H9 (cell line): ENCODE measurements around the gene ZNF101. TPM values are rescaled to one million over a fixed set of nuclear protein-coding genes. Genes with fewer than 3 reads are reported as not detected.

Source experiments
- DNase-seq: peaks from one replicate; pipeline ENCODE4 v3.0.0-alpha.2; 2017
- H2AFZ ChIP-seq: one replicate; pipeline ENCODE4 v1.6.1; 2013; ENCODE audit warnings: mild to moderate bottlenecking, low read length, control low read depth, moderate library complexity
- H2AK5ac ChIP-seq: 2 replicates; pipeline ENCODE4 v1.6.1; 2013; ENCODE audit warnings: low read length, control low read depth, mixed read lengths; ENCODE audit not compliant: insufficient read length
- H2BK120ac ChIP-seq: one replicate; pipeline ENCODE4 v1.6.1; 2013; ENCODE audit warnings: low read depth, mild to moderate bottlenecking, low read length, control low read depth, inconsistent platforms; ENCODE audit not compliant: poor library complexity, severe bottlenecking
- H2BK12ac ChIP-seq: 2 replicates; pipeline ENCODE4 v1.6.1; 2013; ENCODE audit warnings: low read length, control low read depth, mixed read lengths, low read depth; ENCODE audit not compliant: insufficient read length
- H2BK15ac ChIP-seq: 2 replicates; pipeline ENCODE4 v1.6.1; 2013; ENCODE audit warnings: low read depth, low read length, control low read depth
- H2BK20ac ChIP-seq: one replicate; pipeline ENCODE4 v1.6.1; 2013; ENCODE audit warnings: low read depth, mild to moderate bottlenecking, low read length, control low read depth, inconsistent platforms; ENCODE audit not compliant: poor library complexity, severe bottlenecking
- H2BK5ac ChIP-seq: 2 replicates; pipeline ENCODE4 v1.6.1; 2013; ENCODE audit warnings: low read length, control low read depth, mixed read lengths; ENCODE audit not compliant: insufficient read length
- H3K14ac ChIP-seq: 2 replicates; pipeline ENCODE4 v1.6.1; 2013; ENCODE audit warnings: low read length, control low read depth; ENCODE audit not compliant: insufficient read depth
- H3K18ac ChIP-seq: 2 replicates; pipeline ENCODE4 v1.6.1; 2013; ENCODE audit warnings: low read depth, mild to moderate bottlenecking, mixed read lengths, low read length, control low read depth; ENCODE audit not compliant: insufficient read length
- H3K23ac ChIP-seq: 2 replicates; pipeline ENCODE4 v1.6.1; 2013; ENCODE audit warnings: low read length, control low read depth, mixed read lengths, low read depth; ENCODE audit not compliant: insufficient read length
- H3K23me2 ChIP-seq: 2 replicates; pipeline ENCODE4 v1.6.1; 2013; ENCODE audit warnings: low read depth, mild to moderate bottlenecking, mixed read lengths, low read length, control low read depth; ENCODE audit not compliant: insufficient read length, poor library complexity, severe bottlenecking
- H3K27ac ChIP-seq: 2 replicates; pipeline ENCODE4 v1.5.1; 2013; ENCODE audit warnings: low read length, control low read depth, mixed read lengths, low read depth; ENCODE audit not compliant: insufficient read length
- H3K27me3 ChIP-seq: 2 replicates; pipeline ENCODE4 v1.6.1; 2013; ENCODE audit warnings: low read length, control low read depth, inconsistent platforms; ENCODE audit not compliant: insufficient read depth
- H3K4ac ChIP-seq: 2 replicates; pipeline ENCODE4 v1.6.1; 2013; ENCODE audit warnings: low read depth, mild to moderate bottlenecking, control low read depth, inconsistent platforms, low read length, moderate library complexity
- H3K4me1 ChIP-seq: 2 replicates; pipeline ENCODE4 v1.6.1; 2013; ENCODE audit warnings: low read length, control low read depth, inconsistent platforms; ENCODE audit not compliant: insufficient read depth
- H3K4me2 ChIP-seq: 2 replicates; pipeline ENCODE4 v1.6.1; 2013; ENCODE audit warnings: low read length, control low read depth, mixed read lengths; ENCODE audit not compliant: insufficient read length, insufficient read depth
- H3K56ac ChIP-seq: 2 replicates; pipeline ENCODE4 v1.6.1; 2013; ENCODE audit warnings: low read depth, mild to moderate bottlenecking, mixed read lengths, low read length, control low read depth; ENCODE audit not compliant: insufficient read length
- H3K79me1 ChIP-seq: 2 replicates; pipeline ENCODE4 v1.6.1; 2013; ENCODE audit warnings: low read depth, mild to moderate bottlenecking, moderate library complexity, low read length, control low read depth, inconsistent platforms; ENCODE audit not compliant: insufficient read depth, poor library complexity, severe bottlenecking
- H3K79me2 ChIP-seq: 2 replicates; pipeline ENCODE4 v1.6.1; 2013; ENCODE audit warnings: low read length, control low read depth, inconsistent platforms; ENCODE audit not compliant: insufficient read depth
- H3K9ac ChIP-seq: 2 replicates; pipeline ENCODE4 v1.6.1; 2013; ENCODE audit warnings: low read length, control low read depth, mixed read lengths; ENCODE audit not compliant: insufficient read length; ENCODE audit errors: extremely low read depth
- H3K9me3 ChIP-seq: one replicate; pipeline ENCODE4 v1.6.1; 2013; ENCODE audit warnings: low read depth, low read length, inconsistent platforms; ENCODE audit not compliant: control insufficient read depth
- H3T11ph ChIP-seq: one replicate; pipeline ENCODE4 v1.6.1; 2013; ENCODE audit warnings: mild to moderate bottlenecking, low read length, control low read depth, inconsistent platforms
- H4K20me1 ChIP-seq: one replicate; pipeline ENCODE4 v1.6.1; 2013; ENCODE audit not compliant: control insufficient read depth, insufficient read length, insufficient read depth
- H4K5ac ChIP-seq: 2 replicates; pipeline ENCODE4 v1.6.1; 2013; ENCODE audit warnings: low read depth, mild to moderate bottlenecking, mixed read lengths, low read length, control low read depth; ENCODE audit not compliant: insufficient read length
- H4K8ac ChIP-seq: replicated peaks from 2 replicates; pipeline ENCODE4 v1.6.1; 2013; ENCODE audit warnings: low read length, control low read depth, mixed read lengths, low read depth; ENCODE audit not compliant: insufficient read length
- H4K91ac ChIP-seq: 2 replicates; pipeline ENCODE4 v1.6.1; 2013; ENCODE audit warnings: low read depth, mild to moderate bottlenecking, moderate library complexity, mixed read lengths, low read length, control low read depth; ENCODE audit not compliant: insufficient read length
- H3K27ac Mint-ChIP-seq, 3 experiments: 2 replicates in 2 of 3; 3 replicates in 1 of 3; pipeline ENCODE4 v1.8.0; 2020 to 2021; ENCODE audit warnings: mixed read lengths in 3 of 3, mild to moderate bottlenecking in 1 of 3, moderate library complexity in 1 of 3
- H3K27me3 Mint-ChIP-seq: 2 replicates; pipeline ENCODE4 v1.8.0; 2021; ENCODE audit warnings: low read depth, mild to moderate bottlenecking, moderate library complexity, mixed read lengths
- H3K36me3 Mint-ChIP-seq, 3 experiments: 2 replicates in 2 of 3; 3 replicates in 1 of 3; pipeline ENCODE4 v1.8.0; 2020 to 2021; ENCODE audit warnings: low read depth in 3 of 3, mixed read lengths in 3 of 3; ENCODE audit not compliant: insufficient read depth in 1 of 3
- H3K4me1 Mint-ChIP-seq, 2 experiments: 2 replicates each; pipeline ENCODE4 v1.8.0; 2020; ENCODE audit warnings: mixed read lengths in 2 of 2
- H3K4me3 Mint-ChIP-seq, 2 experiments: 2 replicates in 1 of 2; 3 replicates in 1 of 2; pipeline ENCODE4 v1.8.0; 2020 to 2021; ENCODE audit warnings: mild to moderate bottlenecking in 2 of 2, mixed read lengths in 2 of 2, moderate library complexity in 1 of 2
- H3K9me3 Mint-ChIP-seq, 2 experiments: 2 replicates in 1 of 2; 3 replicates in 1 of 2; pipeline ENCODE4 v1.8.0; 2020; ENCODE audit warnings: mild to moderate bottlenecking in 2 of 2, mixed read lengths in 2 of 2, moderate library complexity in 1 of 2
- WGBS: extraction: QIAGEN DNeasy Blood & Tissue Kit; methylation state at CpG from one replicate; pipeline ENCODE4 v1.1.7; 2013; ENCODE audit warnings: missing lambda C conversion rate, low lambda C conversion rate, mixed read lengths; ENCODE audit not compliant: insufficient read length; ENCODE audit errors: extremely low coverage; 5-methylcytosine and 5-hydroxymethylcytosine counted together
- long read RNA-seq: library from polyadenylated mRNA; unstranded; transcript quantifications from one replicate; pipeline ENCODE4 v2.0.0, GENCODE V29; 2020
- total RNA-seq: library from RNA; stranded (reverse); gene quantifications from 2 replicates; pipeline ENCODE4 v1.2.1, GENCODE V29; 2021
- TF ChIP-seq, protein P1 (sequence below): fragments of 200-600 bp; sonication (generic); conservative IDR thresholded peaks from 3 replicates; pipeline ENCODE4 v1.8.0; 2021; ENCODE audit warnings: antibody characterized with exemption, mild to moderate bottlenecking

The ZNF101 gene
- 46.9 and 57.0 TPM in 2 replicates for total RNA-seq
- long read RNA-seq, full-length matches to known transcripts: 28 of 36 reads
- long read RNA-seq, partial matches to known transcripts: 0 of 36 reads
- long read RNA-seq, other reads (novel, unspliced or antisense): 8 of 36 reads

DNA sequence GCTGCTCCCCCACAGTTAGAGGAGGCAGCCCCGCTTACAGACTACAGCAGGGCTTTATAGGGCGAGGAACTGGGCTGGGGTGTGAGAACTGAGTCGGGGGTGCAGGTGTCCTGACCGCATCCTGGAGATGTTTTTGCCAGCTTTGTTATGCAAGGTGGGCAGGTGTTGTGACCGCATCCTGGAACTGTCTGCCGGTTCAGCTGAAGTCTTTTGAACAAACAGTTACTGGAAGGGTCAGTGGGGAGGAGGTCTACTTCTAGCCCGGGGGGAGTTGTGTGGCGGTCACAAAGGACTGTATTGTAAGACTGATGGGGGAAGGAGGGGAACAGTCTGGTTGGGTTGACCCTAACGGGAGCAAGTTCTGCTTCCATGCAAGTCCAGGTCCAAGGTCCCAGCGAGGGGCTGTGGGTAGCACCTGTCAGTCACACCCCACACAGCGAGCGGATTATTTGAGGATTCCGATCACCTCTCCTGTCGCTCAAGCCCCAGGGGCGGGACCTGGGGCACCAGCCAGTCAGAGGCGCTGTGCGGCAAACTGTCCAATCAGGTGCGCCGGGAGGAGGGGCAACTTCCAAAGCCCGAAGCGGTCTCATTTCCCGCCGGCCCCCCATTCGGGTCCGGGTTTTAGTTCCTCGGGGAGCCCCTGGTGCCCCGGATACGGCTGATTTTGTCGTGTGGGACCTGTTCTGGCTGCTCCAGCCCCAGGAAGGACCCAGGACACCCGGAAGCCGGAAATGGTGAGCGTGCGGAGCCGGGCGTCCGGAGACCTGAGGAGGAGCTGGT is at the start of gene ZNF101:
Gene ZNF101 (plus strand): TSS at position 610 of the 783 bp plus-strand sequence. CDS start 125 bp downstream, at position 735.
- H3K27me3 Mint-ChIP-seq: no peaks in the 10 kb centered on the region
- Histone ChIP-seq H3K9me3 (no peaks in the 10 kb centered on the region), H2AK5ac (no peak within 1 kb of the TSS), H3K56ac (no peak within 1 kb of the TSS), H2BK12ac (no peak within 1 kb of the TSS), H3K9ac (peak within 1 kb of the TSS; percentile 73), H2BK15ac (no peak within 1 kb of the TSS), H3K18ac (peak within 1 kb of the TSS; percentile 45), H2BK120ac (no peak within 1 kb of the TSS), H2AFZ (no peak within 1 kb of the TSS), H2BK5ac (no peak within 1 kb of the TSS), H4K20me1 (no peaks in the 10 kb centered on the region), H3K23me2 (peaks cover 16% of the 10 kb centered on the region), H4K91ac (no peak within 1 kb of the TSS), H4K8ac (no peak within 1 kb of the TSS), H3K79me2 (peaks cover 11% of the 10 kb centered on the region; the same call in 1 of the 2 replicates), H3K27me3 (no peaks in the 10 kb centered on the region), H4K5ac (no peak within 1 kb of the TSS), H3K23ac (no peak within 1 kb of the TSS), H3K27ac (peak within 1 kb of the TSS; percentile 27), H3K14ac (peak within 1 kb of the TSS; percentile 66), H3K4me2 (peak within 1 kb of the TSS; percentile 64), H2BK20ac (no peak within 1 kb of the TSS), H3K4me1 (peaks cover 4% of the 10 kb centered on the region; the same call in 1 of the 2 replicates), H3K4ac (no peak within 1 kb of the TSS; the same call in 1 of the 2 replicates), H3K79me1 (peaks cover 5% of the 10 kb centered on the region), H3T11ph (no peak within 1 kb of the TSS)
- no CpG with 5 or more reads among the region's 36 CpGs for WGBS
- TF ChIP-seq, protein P1, sequence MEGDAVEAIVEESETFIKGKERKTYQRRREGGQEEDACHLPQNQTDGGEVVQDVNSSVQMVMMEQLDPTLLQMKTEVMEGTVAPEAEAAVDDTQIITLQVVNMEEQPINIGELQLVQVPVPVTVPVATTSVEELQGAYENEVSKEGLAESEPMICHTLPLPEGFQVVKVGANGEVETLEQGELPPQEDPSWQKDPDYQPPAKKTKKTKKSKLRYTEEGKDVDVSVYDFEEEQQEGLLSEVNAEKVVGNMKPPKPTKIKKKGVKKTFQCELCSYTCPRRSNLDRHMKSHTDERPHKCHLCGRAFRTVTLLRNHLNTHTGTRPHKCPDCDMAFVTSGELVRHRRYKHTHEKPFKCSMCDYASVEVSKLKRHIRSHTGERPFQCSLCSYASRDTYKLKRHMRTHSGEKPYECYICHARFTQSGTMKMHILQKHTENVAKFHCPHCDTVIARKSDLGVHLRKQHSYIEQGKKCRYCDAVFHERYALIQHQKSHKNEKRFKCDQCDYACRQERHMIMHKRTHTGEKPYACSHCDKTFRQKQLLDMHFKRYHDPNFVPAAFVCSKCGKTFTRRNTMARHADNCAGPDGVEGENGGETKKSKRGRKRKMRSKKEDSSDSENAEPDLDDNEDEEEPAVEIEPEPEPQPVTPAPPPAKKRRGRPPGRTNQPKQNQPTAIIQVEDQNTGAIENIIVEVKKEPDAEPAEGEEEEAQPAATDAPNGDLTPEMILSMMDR: no peak
- peak within 1 kb of the TSS; percentile 81 to 92 for H3K4me3 Mint-ChIP-seq
- H3K9me3 Mint-ChIP-seq: peaks cover 0 to 3% of the 10 kb centered on the region in 2 experiments; a peak in 2 of 5 replicates
- H3K4me1 Mint-ChIP-seq: peaks cover 23 to 25% of the 10 kb centered on the region in 2 experiments
- peak; percentile 98 for DNase-seq
- peak within 1 kb of the TSS; percentile 82 to 99 (median 97) for H3K27ac Mint-ChIP-seq
- peaks cover 16 to 28% (median 27%) of the 10 kb centered on the region in 3 experiments for H3K36me3 Mint-ChIP-seq
